ENCODE results near the gene CAMTA1.
"Not testable (repeated sequence)": the region's sequence is repeated elsewhere in the genome, so short reads cannot be mapped to it uniquely, and the experiment has no call there.

Gene CAMTA1

GRCh38 chr1:7705048-7705907 is 920.0 kb downstream of the CAMTA1 start:
- DNase-seq, result peak; percentile 17

GRCh38 chr1:7705908-7706216 is 920.6 kb downstream of the CAMTA1 start:
- DNase-seq, result no peak

GRCh38 chr1:7707527-7707926 is 922.3 kb downstream of the CAMTA1 start:
- no peak for DNase-seq

- DNase-seq, result not testable (repeated sequence)
Observed at GRCh38 chr1:7708065-7708464, 922.8 kb downstream of the CAMTA1 start.

DNA sequence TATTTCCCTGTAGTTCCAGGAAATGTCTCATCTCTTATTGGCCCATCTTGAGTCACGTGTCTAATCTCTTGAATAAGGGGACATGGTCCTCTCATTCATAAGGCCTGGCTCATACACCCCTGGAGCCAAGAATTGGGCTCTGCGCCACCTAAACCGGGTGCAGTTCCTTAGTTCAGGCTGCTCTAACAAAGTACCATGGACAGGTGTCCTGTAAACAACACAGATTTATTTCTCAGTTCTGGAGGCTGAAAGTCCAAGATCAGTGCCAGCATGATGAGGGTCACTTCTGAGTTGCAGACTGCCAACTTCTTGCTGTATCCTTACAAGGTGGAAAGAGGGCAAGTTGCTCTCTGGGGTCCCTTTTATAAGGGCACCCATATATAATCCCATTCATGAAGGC is 925.6 kb downstream of the CAMTA1 start:
- DNase-seq, result no peak

- DNase-seq, result no peak
Observed at GRCh38 chr1:7712731-7713323, 927.6 kb downstream of the CAMTA1 start.

DNA sequence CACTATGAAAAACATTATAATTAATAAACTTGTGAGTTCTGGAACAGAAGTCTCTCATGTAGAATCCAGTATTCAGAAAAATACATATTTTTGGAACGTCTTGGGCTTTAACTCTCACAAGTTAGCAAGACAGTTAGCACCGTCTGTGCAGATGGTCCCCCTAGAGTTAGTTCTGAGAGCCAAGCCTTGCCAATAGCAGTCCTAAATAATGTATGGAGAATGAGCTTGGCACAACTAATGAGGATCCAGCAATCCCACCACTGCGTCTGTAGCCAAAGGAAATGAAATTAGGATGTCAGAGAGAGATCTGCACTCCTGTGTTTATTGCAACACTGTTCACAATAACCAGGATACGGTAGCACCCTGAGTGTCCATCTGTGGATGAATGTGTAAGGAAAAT is 931.3 kb downstream of the CAMTA1 start:
- DNase-seq, result no peak

DNA sequence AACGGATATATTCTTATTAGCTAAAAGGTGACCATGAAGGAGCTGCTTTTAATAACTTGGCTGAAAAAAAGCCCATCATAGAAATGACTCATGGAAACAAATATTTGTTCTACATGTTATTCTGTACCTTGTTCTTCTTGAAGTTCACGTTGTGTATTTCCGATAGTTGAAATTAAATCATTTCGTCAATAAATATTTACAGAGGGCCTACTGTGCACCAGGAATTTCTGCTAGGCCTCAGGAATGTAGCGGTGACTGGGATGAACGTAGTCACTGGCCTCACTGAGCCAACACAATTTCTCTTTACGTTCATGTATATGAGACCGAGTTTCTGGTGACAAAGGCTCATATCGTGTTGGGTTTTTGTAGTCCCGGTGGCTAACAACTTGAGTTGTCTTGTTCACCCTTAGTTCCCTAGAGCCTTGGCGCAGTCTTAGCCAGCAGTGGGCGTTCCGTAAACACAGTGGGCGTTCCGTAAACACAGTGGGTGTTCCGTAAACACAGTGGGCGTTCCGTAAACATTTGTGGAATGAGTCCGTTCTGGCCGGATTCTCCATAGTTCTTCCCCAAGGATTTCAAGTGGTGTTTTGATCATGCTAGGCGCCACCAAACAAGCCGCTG is 932.6 kb downstream of the CAMTA1 start:
- no peak for DNase-seq

DNA sequence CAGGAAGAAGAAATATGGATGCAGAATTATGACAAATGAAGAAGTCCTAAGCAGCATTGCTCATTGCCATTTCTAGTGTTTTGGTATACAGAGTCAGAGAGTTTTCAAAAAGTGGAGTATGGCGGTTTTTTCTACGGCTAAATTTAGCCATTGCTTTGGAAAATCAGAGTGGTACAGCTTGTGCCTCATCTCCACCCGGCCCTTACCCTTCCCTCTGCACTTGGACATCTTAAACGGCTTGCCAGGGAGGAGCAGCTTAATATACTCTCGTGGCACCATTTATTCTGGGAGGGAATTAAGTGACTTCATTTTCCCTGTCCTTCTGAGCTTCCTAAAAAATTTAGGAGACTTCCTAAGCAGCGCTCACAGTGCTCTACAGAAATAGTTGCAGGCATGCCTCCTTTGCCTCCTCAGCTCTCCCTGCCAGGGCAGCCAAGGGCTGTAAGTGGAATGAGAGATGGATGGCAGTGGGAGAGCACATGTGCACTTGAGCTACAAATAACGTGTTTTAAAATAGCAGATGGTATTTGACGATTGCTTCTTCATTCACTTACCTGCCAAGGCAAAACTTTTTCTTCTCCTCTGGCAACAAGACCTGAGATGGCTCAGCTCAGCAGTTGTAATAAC is 934.3 kb downstream of the CAMTA1 start:
- no peak for DNase-seq

DNA sequence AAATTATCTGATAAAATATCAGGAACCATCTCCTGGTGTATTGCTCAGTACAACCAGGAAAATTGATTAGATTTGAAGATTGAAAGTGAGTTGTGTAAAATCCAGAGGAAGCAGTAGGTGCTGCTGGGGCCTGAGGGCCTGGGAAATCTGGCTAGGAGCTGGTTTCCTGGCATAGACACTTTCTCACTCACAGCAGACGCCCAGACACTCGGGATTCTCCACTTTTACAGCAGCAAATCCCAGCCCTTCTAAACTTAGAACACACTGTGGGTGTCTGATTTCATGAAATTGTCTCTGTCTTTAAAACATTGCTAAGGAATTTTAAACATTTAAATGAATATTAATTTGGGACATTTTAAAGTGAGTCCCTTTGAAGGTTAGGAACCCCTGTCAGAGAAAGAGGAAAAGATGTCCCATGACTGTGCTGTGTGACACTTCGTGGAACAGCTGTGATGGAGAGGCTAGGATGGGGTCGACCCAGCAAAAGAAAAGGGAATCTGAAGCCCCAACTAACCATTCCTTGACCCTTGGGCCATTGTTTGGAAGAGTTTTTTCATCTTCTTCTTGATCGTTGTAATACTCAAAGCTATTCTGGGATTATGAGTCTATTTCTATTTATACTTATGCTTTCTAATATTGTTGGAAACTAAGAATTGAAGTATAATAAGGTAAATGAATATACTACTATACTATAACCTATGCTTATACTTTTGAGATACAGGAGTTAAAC is 936.9 kb downstream of the CAMTA1 start:
- no peak for DNase-seq

DNA sequence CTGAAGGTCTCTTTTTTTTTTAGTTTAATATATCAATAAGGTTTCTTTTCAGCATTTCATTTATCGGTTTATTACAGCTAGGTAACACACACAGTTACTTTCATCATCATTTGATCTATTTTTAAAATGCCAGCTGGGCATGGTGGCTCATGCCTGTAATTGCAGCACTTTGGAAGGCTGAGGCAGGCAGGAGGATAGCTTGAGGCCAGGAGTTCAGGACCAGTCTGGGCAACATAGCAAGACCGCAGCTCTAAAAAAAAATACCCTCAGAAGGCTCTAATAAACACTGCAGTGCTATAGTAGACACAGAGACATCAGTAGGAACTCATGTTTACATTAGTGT is 937.4 kb downstream of the CAMTA1 start:
- no peak for DNase-seq

- DNase-seq, result no peak
Observed at GRCh38 chr1:7726623-7727022, 941.4 kb downstream of the CAMTA1 start.

- DNase-seq, result no peak
Observed at GRCh38 chr1:7727809-7728471, 942.7 kb downstream of the CAMTA1 start.

- DNase-seq, result no peak
Observed at GRCh38 chr1:7729761-7730160, 944.5 kb downstream of the CAMTA1 start.

- DNase-seq, result no peak
Observed at GRCh38 chr1:7732331-7732730, 947.1 kb downstream of the CAMTA1 start.

DNA sequence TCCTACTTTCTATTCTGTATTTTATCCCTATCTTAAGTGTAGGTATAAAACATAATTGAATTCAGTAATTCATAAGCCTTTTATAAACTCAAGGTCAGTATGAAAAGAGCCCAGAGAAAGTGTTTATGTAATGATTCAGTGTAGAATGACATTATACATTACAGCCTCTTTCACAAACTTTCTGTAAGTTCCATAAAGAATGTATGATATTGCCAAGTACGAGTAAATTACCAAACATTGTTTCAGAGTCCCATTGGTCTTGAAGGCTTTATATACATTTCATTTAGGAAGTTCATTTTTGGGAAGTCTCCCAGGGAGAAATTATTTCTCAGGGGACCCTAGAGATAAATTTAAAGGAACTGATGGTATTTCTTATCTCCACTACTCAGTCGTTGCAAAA is 948.0 kb downstream of the CAMTA1 start:
- DNase-seq, result no peak

DNA sequence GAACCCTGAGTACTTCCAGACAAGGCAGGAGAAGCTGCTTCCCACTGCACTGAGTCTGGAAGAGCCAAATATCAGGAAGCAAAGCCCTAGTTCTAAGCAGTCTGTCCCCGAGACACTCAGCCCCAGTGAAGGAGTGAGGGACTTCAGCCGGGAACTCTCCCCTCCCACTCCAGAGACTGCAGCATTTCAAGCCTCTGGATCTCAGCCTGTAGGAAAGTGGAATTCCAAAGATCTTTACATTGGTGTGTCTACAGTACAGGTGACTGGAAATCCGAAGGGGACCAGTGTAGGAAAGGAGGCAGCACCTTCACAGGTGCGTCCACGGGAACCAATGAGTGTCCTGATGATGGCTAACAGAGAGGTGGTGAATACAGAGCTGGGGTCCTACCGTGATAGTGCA is 952.8 kb downstream of the CAMTA1 start:
- DNase-seq, result no peak

DNA sequence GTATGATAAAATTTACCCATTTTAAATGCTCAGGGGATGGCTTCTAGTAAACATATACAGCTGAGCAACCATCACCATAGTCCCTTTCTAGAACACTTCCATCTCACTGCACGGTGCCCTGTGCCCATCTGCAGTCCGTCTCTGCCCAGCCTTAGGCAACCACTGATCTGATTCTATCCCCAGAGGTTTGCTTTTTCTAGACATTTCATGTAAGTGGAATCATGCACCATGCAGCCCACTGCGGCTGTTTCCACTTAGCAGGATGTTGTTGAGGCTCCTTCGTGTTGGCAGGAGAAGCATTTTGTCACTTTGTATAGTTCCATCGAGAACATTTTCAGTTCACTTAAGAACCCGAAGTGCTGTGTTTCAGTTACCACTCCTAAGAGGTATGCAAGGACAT is 958.1 kb downstream of the CAMTA1 start:
- DNase-seq, result no peak

- DNase-seq, result no peak
Observed at GRCh38 chr1:7744882-7745281, 959.6 kb downstream of the CAMTA1 start.

GRCh38 chr1:7745783-7746182 is 960.5 kb downstream of the CAMTA1 start:
- no peak for DNase-seq

DNA sequence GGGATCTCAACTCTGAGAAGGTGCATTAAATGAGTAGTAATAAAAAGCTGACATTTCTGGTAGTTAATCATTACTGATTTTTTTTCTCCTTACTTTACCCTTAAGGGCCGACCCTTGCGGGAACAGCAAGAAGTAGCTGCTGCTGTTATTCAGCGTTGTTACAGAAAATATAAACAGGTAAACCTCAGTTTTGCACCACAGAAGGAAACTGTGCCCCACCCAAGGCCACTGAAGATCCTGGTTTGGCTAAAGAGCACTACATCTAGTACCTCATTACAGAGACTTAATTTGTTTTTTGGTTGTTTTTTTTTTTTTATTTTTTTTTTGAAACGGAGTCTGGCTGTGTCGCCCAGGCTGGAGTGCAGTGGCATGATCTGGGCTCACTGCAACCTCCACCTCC is 962.4 kb downstream of the CAMTA1 start:
- no peak for DNase-seq

DNA sequence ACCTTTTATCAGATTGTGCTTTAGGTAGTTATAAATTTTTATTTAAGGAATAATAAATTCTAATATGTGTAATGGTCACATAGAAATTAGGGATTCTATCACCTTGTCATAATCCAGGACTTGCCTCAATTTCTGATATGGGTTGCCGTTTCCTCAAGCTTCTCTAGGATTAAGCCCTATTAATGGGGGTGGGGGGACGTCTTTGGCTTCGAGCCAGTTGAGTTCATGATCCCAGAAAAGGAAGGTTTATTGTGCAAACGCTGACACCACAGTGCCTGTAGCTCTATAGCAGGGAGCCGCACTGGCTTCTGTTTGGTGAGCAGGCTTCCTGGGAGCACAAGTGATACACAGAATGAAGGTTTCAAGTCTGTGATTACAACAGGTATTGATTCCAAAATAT is 963.9 kb downstream of the CAMTA1 start:
- no peak for DNase-seq

DNA sequence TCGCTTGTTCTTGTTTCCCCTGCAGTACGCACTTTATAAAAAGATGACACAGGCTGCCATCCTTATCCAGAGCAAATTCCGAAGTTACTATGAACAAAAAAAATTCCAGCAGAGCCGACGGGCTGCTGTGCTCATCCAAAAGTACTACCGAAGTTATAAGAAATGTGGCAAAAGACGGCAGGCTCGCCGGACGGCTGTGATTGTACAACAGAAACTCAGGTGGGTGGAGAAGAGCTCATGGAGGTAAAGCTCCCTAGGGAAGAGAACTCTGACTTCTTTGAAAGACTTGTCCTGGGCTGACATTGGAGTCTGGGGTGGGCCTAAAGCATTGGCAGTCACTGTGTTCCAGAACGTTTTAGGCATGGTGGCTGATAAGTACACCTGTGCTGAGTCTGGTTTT is 965.9 kb downstream of the CAMTA1 start:
- no peak for DNase-seq
